Fibroblast of the aortic adventitia (primary cell): Measurements from ENCODE around the gene SLC5A11. TPM values are rescaled to one million over a fixed set of nuclear protein-coding genes. Genes with fewer than 3 reads are reported as not detected.
"Not testable (repeated sequence)": the region's sequence is repeated elsewhere in the genome, so short reads cannot be mapped to it uniquely, and the experiment has no call there.

Experiments used
- DNase-seq: peaks from one replicate; pipeline ENCODE4 v3.0.0-alpha.2; 2010; ENCODE audit warnings: low read depth
- H3K4me3 ChIP-seq: 2 replicates; pipeline ENCODE4 v1.5.1; 2011; ENCODE audit warnings: low read depth, mild to moderate bottlenecking, control low read depth, low read length, moderate library complexity
- total RNA-seq: library from RNA; depleted of rRNA; stranded (reverse); fragments of >200 nt; gene quantifications from 2 replicates; pipeline ENCODE4 v1.2.3, GENCODE V29; 2012; ENCODE audit warnings: low replicate concordance
- TF ChIP-seq, protein P1 (sequence below): IDR thresholded peaks from 2 replicates; pipeline ENCODE4 v1.5.1; 2011; ENCODE audit warnings: mild to moderate bottlenecking, low read length, control low read depth, inconsistent platforms; ENCODE audit not compliant: insufficient read depth

SLC5A11 gene
- total RNA-seq, 1 donor, result not detected

DNA sequence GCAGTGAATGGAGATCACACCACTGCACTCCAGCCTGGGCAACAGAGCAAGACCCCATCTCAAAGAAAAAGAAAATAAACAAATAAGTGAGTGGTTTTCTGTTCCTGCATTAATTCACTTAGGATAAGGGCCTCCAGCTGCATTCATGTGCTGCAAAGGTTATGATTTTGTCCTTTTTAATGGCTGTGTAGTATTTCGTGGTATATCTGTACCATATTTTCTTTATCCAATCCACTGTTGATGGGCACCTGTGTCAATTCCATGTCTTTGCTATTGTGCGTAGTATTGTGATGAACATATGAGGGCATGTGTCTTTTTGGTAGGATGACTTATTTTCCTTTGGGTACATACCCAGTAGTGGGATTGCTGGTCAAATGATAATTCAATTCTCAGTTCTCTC lies 33.9 kb downstream of the SLC5A11 start:
- no peak for DNase-seq
- no peak overlapping the region for H3K4me3 ChIP-seq
- TF ChIP-seq, protein P1, sequence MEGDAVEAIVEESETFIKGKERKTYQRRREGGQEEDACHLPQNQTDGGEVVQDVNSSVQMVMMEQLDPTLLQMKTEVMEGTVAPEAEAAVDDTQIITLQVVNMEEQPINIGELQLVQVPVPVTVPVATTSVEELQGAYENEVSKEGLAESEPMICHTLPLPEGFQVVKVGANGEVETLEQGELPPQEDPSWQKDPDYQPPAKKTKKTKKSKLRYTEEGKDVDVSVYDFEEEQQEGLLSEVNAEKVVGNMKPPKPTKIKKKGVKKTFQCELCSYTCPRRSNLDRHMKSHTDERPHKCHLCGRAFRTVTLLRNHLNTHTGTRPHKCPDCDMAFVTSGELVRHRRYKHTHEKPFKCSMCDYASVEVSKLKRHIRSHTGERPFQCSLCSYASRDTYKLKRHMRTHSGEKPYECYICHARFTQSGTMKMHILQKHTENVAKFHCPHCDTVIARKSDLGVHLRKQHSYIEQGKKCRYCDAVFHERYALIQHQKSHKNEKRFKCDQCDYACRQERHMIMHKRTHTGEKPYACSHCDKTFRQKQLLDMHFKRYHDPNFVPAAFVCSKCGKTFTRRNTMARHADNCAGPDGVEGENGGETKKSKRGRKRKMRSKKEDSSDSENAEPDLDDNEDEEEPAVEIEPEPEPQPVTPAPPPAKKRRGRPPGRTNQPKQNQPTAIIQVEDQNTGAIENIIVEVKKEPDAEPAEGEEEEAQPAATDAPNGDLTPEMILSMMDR, result no peak

DNA sequence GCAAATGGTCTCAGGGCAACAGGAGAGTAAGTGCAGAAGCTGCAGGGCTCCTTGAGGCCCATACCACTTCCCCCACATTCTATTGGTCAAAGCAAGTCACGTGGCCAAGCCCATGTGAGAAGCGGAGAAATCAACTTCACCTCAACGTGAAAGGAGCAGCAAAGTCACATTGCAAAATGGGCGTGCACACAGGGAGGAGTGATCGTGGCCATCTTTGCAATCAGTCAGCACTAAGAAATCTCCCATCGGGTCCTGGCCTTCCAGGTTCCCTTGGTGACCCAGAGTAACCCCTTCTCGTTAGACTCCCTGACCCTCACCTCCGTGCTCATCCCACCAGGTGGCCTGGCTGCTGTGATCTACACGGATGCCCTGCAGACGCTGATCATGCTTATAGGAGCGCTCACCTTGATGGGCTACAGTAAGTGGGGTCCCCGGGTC lies 38.0 kb downstream of the SLC5A11 start:
- H3K4me3 ChIP-seq, result no peak overlapping the region
- TF ChIP-seq, protein P1, result no peak
- DNase-seq, result no peak

DNA sequence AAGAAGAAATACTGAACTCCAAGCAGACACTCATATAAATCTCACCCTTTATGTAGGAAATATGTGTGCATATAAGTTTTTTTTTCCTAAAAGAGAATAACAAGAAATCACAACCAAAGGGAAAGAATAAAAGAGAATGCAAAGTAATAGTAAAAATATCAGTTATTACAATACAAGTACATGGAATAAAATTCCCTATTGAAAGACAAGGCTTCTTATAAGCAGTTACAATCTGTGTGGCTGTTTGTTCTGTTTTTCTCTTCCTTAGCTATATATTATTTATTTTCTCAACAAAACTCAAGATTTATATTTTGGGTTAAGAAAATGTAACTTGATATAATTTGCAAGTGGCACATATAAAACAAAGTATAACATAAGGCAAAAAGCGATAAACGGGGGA lies 41.7 kb downstream of the SLC5A11 start:
- DNase-seq, result no peak
- TF ChIP-seq, protein P1, result no peak
- no peak overlapping the region for H3K4me3 ChIP-seq

DNA sequence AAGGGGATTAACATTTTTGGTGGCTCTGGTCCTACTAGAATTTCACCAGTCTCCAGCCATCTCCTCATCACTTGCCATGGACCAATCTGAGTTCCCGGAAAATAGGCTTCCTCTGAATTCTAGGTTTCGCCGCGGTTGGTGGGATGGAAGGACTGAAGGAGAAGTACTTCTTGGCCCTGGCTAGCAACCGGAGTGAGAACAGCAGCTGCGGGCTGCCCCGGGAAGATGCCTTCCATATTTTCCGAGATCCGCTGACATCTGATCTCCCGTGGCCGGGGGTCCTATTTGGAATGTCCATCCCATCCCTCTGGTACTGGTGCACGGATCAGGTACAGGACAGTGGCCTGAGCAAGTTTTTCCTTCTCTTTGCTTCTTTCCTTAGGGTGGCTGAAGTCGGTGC lies 45.0 kb downstream of the SLC5A11 start:
- DNase-seq, result no peak
- TF ChIP-seq, protein P1, result no peak
- H3K4me3 ChIP-seq, result no peak overlapping the region

DNA sequence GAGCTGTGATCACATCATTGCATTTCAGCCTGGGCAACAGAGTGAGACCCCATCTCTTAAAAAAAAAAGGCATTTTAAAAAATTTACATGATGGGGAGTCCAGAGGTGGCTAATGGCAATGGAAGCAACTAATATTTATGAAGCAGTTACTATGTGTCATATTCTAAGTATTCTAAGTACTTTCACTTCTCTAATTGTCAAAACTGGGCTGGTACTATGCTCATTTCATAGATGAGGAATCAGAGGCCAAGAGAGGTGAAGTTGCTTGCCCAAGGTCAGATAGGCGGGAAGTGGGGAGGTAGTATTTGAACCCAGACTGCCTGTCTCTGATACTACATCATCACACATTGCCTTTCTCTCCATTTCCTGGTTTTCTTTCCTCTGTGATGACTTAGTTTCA lies 50.7 kb downstream of the SLC5A11 start:
- no peak overlapping the region for H3K4me3 ChIP-seq
- no peak for DNase-seq
- TF ChIP-seq, protein P1, result no peak

DNA sequence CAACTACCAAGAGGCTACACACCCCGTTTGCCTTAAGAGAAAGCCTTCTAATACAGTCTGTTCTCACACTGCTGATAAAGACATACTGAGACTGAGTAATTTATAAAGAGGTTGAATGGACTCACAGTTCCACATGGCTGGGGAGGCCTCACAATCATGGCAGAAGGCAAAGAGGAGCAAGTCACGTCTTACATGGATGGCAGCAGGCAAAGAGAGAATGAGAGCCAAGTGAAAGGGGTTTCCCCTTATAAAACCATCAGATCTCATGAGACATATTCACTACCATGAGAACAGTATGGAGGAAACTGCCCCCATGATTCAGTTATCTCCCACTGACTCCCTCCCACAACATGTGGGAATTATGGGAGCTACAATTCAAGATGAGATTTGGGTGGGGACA lies 51.8 kb downstream of the SLC5A11 start:
- H3K4me3 ChIP-seq, DNase-seq: not testable (repeated sequence)

DNA sequence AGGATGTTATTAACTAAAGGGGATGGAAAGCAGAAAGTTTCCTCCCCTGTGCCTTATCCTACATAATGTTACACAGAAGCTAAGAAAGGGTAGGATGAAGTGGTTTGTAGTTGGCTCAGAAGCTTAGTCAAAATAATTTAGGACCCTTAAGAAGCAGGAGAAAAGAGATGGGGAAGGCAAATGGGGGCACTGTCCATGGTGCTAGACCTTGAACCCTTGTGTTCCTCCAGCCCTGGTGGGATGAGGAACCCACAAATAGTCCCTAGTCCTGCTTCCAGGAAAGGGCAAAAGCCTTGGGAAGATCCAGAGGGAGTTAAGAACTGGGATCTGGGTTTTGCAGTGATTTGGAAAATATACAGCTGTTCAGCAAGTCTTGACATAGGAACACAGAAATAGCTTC lies 54.5 kb downstream of the SLC5A11 start:
- TF ChIP-seq, protein P1, result no peak
- no peak for DNase-seq

More for the DNA sequence above, 54.5 kb downstream of the SLC5A11 start:
- H3K4me3 ChIP-seq, result no peak overlapping the region
